MM.1S (cell line): ENCODE data around the gene PACRG.

Source experiments
- EZH2 ChIP-seq: fragments of 300-600 bp; sonication (generic); optimal IDR thresholded peaks from 2 replicates; pipeline ENCODE3; 2017; ENCODE audit warnings: low read depth, mild to moderate bottlenecking, antibody characterized with exemption, low read length, mixed read lengths
- TF ChIP-seq, protein P1 (sequence below): fragments of 300-600 bp; sonication (generic); IDR thresholded peaks from 2 replicates; pipeline ENCODE4 v1.5.1; 2016; ENCODE audit warnings: antibody characterized with exemption, low read length, mixed read lengths

DNA sequence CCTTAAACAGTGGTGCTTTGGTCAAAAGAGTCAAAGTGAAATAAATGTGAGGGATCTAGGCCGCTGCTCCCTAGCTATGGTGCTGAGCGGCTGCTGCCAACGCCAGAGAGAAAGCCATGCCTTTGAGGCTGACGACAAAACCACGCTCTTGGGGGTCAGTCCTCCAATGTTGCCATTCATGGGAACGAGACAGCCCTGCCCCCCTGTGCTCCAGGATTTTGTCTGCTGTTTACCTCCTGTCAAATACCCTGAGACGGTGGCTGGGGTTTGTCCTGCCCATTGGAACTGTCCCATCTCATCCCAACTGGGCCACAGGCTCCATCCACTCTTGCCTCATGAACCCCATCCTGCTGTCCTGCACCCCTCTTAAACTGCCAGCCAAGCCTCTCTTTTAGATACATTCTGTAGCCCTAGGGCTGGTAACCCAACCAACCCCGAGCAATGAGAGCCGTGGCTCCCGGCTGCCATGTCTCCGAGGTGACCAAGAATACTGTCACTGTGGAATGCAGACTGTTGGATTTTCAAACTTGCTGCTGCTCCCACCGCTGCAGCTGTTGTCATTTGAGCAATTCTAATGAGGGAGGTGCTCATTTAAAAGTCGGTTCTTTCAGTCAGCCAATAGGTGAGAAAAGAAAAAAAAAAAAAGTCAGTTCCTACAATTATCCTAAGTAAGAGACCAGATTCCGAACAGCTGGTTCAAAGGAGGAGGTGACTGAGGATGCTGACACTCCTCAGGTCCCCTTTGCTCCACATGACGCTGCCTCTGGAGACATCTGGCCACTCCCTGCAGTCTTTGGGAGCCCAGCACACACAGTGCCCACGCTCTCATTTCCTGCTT is 613.7 kb downstream of the PACRG start:
- TF ChIP-seq, protein P1, sequence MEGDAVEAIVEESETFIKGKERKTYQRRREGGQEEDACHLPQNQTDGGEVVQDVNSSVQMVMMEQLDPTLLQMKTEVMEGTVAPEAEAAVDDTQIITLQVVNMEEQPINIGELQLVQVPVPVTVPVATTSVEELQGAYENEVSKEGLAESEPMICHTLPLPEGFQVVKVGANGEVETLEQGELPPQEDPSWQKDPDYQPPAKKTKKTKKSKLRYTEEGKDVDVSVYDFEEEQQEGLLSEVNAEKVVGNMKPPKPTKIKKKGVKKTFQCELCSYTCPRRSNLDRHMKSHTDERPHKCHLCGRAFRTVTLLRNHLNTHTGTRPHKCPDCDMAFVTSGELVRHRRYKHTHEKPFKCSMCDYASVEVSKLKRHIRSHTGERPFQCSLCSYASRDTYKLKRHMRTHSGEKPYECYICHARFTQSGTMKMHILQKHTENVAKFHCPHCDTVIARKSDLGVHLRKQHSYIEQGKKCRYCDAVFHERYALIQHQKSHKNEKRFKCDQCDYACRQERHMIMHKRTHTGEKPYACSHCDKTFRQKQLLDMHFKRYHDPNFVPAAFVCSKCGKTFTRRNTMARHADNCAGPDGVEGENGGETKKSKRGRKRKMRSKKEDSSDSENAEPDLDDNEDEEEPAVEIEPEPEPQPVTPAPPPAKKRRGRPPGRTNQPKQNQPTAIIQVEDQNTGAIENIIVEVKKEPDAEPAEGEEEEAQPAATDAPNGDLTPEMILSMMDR: no peak
- no peak for TF ChIP-seq EZH2
